ENCODE data around the gene ARSA. TPM values are rescaled to one million over a fixed set of nuclear protein-coding genes. Genes with fewer than 3 reads are reported as not detected.
A peak's percentile ranks its signal among the peaks of the same experiment; 100 is the strongest.

ARSA gene
- total RNA-seq, 1 experiment from 2014 or later = 10.3 TPM

DNA sequence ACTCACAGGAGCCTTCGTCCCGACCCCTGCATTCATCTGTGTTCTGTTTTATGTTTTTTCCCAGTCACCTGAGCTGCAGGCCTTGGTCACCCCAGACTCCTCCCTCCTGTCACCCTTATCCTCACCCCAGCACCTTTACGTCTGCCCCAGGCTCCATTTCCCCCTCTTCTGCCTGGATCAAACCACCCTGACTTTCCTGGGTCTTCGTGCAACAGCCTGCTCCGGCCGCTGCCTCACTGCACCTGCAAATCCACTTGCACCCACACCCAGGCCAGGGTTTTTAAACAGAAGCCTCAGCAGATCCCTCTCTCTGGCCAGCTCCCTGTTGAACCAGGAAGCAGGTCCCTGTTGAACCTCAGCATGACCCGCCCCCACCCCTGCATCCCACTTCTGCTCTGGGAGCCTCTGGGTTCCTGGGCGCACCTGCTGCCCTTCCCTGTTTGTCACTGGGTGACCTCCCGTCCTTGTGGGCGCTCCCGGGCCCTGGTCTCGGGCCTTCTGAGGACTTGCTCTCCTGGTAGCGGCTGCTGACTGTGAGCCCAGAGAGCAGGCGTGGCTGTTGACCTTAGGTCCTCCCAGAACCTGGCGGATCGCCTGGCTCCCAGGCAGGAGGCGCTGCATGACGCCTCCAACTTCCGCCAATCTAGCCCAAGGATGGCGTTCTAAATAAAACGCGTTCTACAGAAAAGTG is 14.5 kb downstream of the ARSA start:
- TF ChIP-seq, protein P1, sequence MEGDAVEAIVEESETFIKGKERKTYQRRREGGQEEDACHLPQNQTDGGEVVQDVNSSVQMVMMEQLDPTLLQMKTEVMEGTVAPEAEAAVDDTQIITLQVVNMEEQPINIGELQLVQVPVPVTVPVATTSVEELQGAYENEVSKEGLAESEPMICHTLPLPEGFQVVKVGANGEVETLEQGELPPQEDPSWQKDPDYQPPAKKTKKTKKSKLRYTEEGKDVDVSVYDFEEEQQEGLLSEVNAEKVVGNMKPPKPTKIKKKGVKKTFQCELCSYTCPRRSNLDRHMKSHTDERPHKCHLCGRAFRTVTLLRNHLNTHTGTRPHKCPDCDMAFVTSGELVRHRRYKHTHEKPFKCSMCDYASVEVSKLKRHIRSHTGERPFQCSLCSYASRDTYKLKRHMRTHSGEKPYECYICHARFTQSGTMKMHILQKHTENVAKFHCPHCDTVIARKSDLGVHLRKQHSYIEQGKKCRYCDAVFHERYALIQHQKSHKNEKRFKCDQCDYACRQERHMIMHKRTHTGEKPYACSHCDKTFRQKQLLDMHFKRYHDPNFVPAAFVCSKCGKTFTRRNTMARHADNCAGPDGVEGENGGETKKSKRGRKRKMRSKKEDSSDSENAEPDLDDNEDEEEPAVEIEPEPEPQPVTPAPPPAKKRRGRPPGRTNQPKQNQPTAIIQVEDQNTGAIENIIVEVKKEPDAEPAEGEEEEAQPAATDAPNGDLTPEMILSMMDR (conservative IDR thresholded peaks at IDR 0.05) = 0 out of 3 replicates have a peak, but pooled peaks have one; percentile 29
- Mint-ChIP-seq H3K9me3 (peaks cover 0 to 3% of the 10 kb centered on the region in 2 experiments; a peak in 1 of 5 replicates), H3K27ac (no peak overlapping the region), H3K27me3 (ENCODE audit: low read depth) (peaks cover 31% of the 10 kb centered on the region), H3K4me1 (peaks cover 10 to 16% of the 10 kb centered on the region in 2 experiments), H3K4me3 (peak overlapping the region in 1 of 2 experiments; percentile 4; a peak in 1 of 5 replicates), H3K36me3 (ENCODE audit: insufficient read depth in 1 of 3, low read depth in 3 of 3) (no peaks in the 10 kb centered on the region; a peak in 2 of 7 replicates)
- Histone ChIP-seq H4K91ac (ENCODE audit: insufficient read length, low read depth, low read length) (no peak overlapping the region), H3T11ph (ENCODE audit: low read length) (no peak overlapping the region), H4K5ac (ENCODE audit: insufficient read length, low read depth, low read length) (no peak overlapping the region), H3K14ac (ENCODE audit: insufficient read depth, low read length) (no peak overlapping the region; the same call in 1 of the 2 replicates), H3K79me2 (ENCODE audit: insufficient read depth, low read length) (no peaks in the 10 kb centered on the region), H3K4me1 (ENCODE audit: insufficient read depth, low read length) (peaks cover 3% of the 10 kb centered on the region; the same call in 1 of the 2 replicates), H2BK12ac (ENCODE audit: insufficient read length, low read depth, low read length) (no peak overlapping the region), H3K9me3 (ENCODE audit: control insufficient read depth, low read depth, low read length) (no peaks in the 10 kb centered on the region), H3K56ac (ENCODE audit: insufficient read length, low read depth, low read length) (no peak overlapping the region), H3K4me2 (ENCODE audit: insufficient read depth, insufficient read length, low read length) (no peak overlapping the region), H2BK15ac (ENCODE audit: low read depth, low read length) (no peak overlapping the region), H2AK5ac (ENCODE audit: insufficient read length, low read length) (no peak overlapping the region), H3K79me1 (ENCODE audit: insufficient read depth, low read depth, low read length, poor library complexity, severe bottlenecking) (no peaks in the 10 kb centered on the region), H3K23ac (ENCODE audit: insufficient read length, low read depth, low read length) (no peak overlapping the region), H4K8ac (replicated peaks; ENCODE audit: insufficient read length, low read depth, low read length) (no peak overlapping the region), H3K23me2 (ENCODE audit: insufficient read length, low read depth, low read length, poor library complexity, severe bottlenecking) (peaks cover 5% of the 10 kb centered on the region), H2AFZ (ENCODE audit: low read length) (no peak overlapping the region), H2BK120ac (ENCODE audit: low read depth, low read length, poor library complexity, severe bottlenecking) (no peak overlapping the region), H3K18ac (ENCODE audit: insufficient read length, low read depth, low read length) (no peak overlapping the region), H3K4ac (ENCODE audit: low read depth, low read length) (no peak overlapping the region), H2BK20ac (ENCODE audit: low read depth, low read length, poor library complexity, severe bottlenecking) (no peak overlapping the region), H2BK5ac (ENCODE audit: insufficient read length, low read length) (no peak overlapping the region), H3K27ac (ENCODE audit: insufficient read length, low read depth, low read length) (no peak overlapping the region), H3K9ac (ENCODE audit: extremely low read depth, insufficient read length, low read length) (no peak overlapping the region), H3K27me3 (ENCODE audit: insufficient read depth, low read length) (no peaks in the 10 kb centered on the region), H4K20me1 (ENCODE audit: control insufficient read depth, insufficient read depth, insufficient read length) (no peaks in the 10 kb centered on the region)
- no CpG with 5 or more reads among the region's 22 CpGs for WGBS (ENCODE audit: extremely low coverage, insufficient read length, low lambda C conversion rate)
- peak; percentile 74 for DNase-seq

Measured in H9 (cell line).